Testis (tissue), 3 donors: Measurements from ENCODE around the gene MRPS23. TPM values are rescaled to one million over a fixed set of nuclear protein-coding genes. Genes with fewer than 3 reads are reported as not detected.

Experiments used
- DNase-seq: peaks from one replicate; pipeline ENCODE4 v3.0.0-alpha.2; 2019
- H3K27ac ChIP-seq, 2 donors: fragments of 200-600 bp; sonication (generic); one replicate each; pipeline ENCODE4 v1.5.1; 2019
- H3K27me3 ChIP-seq: fragments of 200-600 bp; sonication (generic); one replicate; pipeline ENCODE4 v1.5.1; 2019
- H3K36me3 ChIP-seq: fragments of 200-600 bp; sonication (generic); one replicate; pipeline ENCODE4 v1.5.1; 2017; ENCODE audit warnings: low read depth; ENCODE audit errors: missing control alignments
- H3K4me1 ChIP-seq: fragments of 200-600 bp; sonication (generic); one replicate; pipeline ENCODE4 v1.5.1; 2019
- H3K4me3 ChIP-seq, 2 donors: fragments of 200-600 bp; sonication (generic); one replicate each; pipeline ENCODE4 v1.5.1; 2017 to 2019
- H3K9me3 ChIP-seq: fragments of 200-600 bp; sonication (generic); one replicate; pipeline ENCODE4 v1.5.1; 2017
- CTCF ChIP-seq, 3 experiments: fragments of 450-650 bp in 2 of 3; fragments of 200-600 bp in 1 of 3; sonication (generic) in 1 of 3; IDR thresholded peaks; one replicate each; pipeline ENCODE4 v1.5.1; 2016 to 2019; ENCODE audit warnings: antibody characterized with exemption in 3 of 3, mild to moderate bottlenecking in 2 of 3, moderate library complexity in 1 of 3
- POLR2A ChIP-seq: fragments of 450-650 bp; IDR thresholded peaks from one replicate; pipeline ENCODE4 v1.6.1; 2017; ENCODE audit warnings: antibody characterized with exemption, mild to moderate bottlenecking, moderate library complexity
- WGBS, 2 donors: methylation state at CpG; one replicate each; pipeline ENCODE4 v1.1.5; 2018; 5-methylcytosine and 5-hydroxymethylcytosine counted together
- intact Hi-C: fragments of 100-400 bp; cut with DNase I; formaldehyde crosslinking; loops from one replicate; pipeline ENCODE4 v1.15.1; 2023; ENCODE audit warnings: low total_unique reads
- polyA plus RNA-seq: library from polyadenylated mRNA; stranded (reverse); fragments of 350-450 nt; fragmentation: Illumina TruSeq; extraction: RNeasy Lipid Tissue Mini Kit (QIAGEN cat#74804); gene quantifications from one replicate; pipeline ENCODE4 v1.2.3, GENCODE V29; 2014; ENCODE audit warnings: low read depth, low replicate concordance; ENCODE audit not compliant: insufficient read depth
- total RNA-seq, 2 donors: library from RNA; depleted of rRNA; stranded (reverse); fragments of >200 nt; gene quantifications; one replicate each; pipeline ENCODE4 v1.2.3, GENCODE V29; 2016

The MRPS23 gene
- total and polyA plus RNA-seq, 3 donors from 2014 or later = 14.1 to 57.4 (median 25.1) TPM

GRCh38 chr17:57838857-57839570 lies 10.8 kb downstream of the MRPS23 start:
- TF ChIP-seq CTCF (IDR thresholded peaks at IDR 0.05) (no peak), POLR2A (no peak)
- Histone ChIP-seq H3K4me1 (peaks cover 12% of the 10 kb centered on the region), H3K27me3 (no peaks in the 10 kb centered on the region), H3K4me3 (no peak overlapping the region), H3K9me3 (no peaks in the 10 kb centered on the region), H3K27ac (no peak overlapping the region), H3K36me3 (no peaks in the 10 kb centered on the region)
- intact Hi-C loops = no loop called here
- no peak for DNase-seq
- WGBS, 2 donors = 76 to 81% methylated on average over 6 of the region's 6 CpGs

GRCh38 chr17:57838453-57838852 lies 11.4 kb downstream of the MRPS23 start:
- Histone ChIP-seq H3K9me3 (no peaks in the 10 kb centered on the region), H3K27me3 (no peaks in the 10 kb centered on the region), H3K4me1 (peaks cover 14% of the 10 kb centered on the region), H3K27ac (no peak overlapping the region), H3K36me3 (no peaks in the 10 kb centered on the region), H3K4me3 (no peak overlapping the region)
- no peak for DNase-seq
- no peak for TF ChIP-seq POLR2A
- WGBS, 2 donors = 80 to 87% methylated on average over 4 of the region's 4 CpGs
- intact Hi-C loops = no loop called here

GRCh38 chr17:57835333-57835900 lies 14.4 kb downstream of the MRPS23 start:
- no peaks in the 10 kb centered on the region for H3K27me3 ChIP-seq
- H3K4me3 ChIP-seq = no peak overlapping the region
- TF ChIP-seq CTCF (IDR thresholded peaks at IDR 0.05) (no peak), POLR2A (no peak)
- peaks cover 28% of the 10 kb centered on the region for H3K4me1 ChIP-seq
- 83 to 84% methylated on average over 2 of the region's 2 CpGs for WGBS, 2 donors
- H3K27ac ChIP-seq = peak overlapping the region in 1 of 2 donors; percentile 72
- intact Hi-C loops = no loop called here
- DNase-seq = no peak
- no peaks in the 10 kb centered on the region for H3K36me3 ChIP-seq
- no peaks in the 10 kb centered on the region for H3K9me3 ChIP-seq

- intact Hi-C loops = no loop called here
- TF ChIP-seq POLR2A (no peak), CTCF (IDR thresholded peaks at IDR 0.05) (no peak)
- Histone ChIP-seq H3K36me3 (no peaks in the 10 kb centered on the region), H3K27ac (peak overlapping the region; percentile 27 to 72), H3K9me3 (no peaks in the 10 kb centered on the region), H3K4me1 (peaks cover 28% of the 10 kb centered on the region), H3K27me3 (no peaks in the 10 kb centered on the region), H3K4me3 (no peak overlapping the region)
- 61 to 71% methylated on average over 13 of the region's 13 CpGs for WGBS, 2 donors
- peak; percentile 63 for DNase-seq
These were observed 15.6 kb downstream of the MRPS23 start for GRCh38 chr17:57834146-57834741.

- Histone ChIP-seq H3K9me3 (no peaks in the 10 kb centered on the region), H3K27ac (peak overlapping the region; percentile 63 to 67), H3K4me1 (peaks cover 28% of the 10 kb centered on the region), H3K4me3 (peak overlapping the region in 1 of 2 donors; percentile 34), H3K27me3 (no peaks in the 10 kb centered on the region), H3K36me3 (no peaks in the 10 kb centered on the region)
- WGBS, 2 donors = 9 to 10% methylated on average over 13 of the region's 13 CpGs
- DNase-seq = peak; percentile 85
- intact Hi-C loops = no loop called here
- no peak for TF ChIP-seq POLR2A
- TF ChIP-seq CTCF (IDR thresholded peaks at IDR 0.05) = peak; percentile 82 to 94 (median 87)
These were observed 16.5 kb downstream of the MRPS23 start for GRCh38 chr17:57833179-57833939.
